ENCODE results near the gene GNB1.
A peak's percentile ranks its signal among the peaks of the same experiment; 100 is the strongest.
"Not testable (repeated sequence)": the region's sequence is repeated elsewhere in the genome, so short reads cannot be mapped to it uniquely, and the experiment has no call there.

Gene GNB1

GRCh38 chr1:1758692-1759455, 132.0 kb downstream of the GNB1 start:
- no peak for DNase-seq

- DNase-seq = no peak
Measured at GRCh38 chr1:1758059-1758621, 132.7 kb downstream of the GNB1 start.

DNA sequence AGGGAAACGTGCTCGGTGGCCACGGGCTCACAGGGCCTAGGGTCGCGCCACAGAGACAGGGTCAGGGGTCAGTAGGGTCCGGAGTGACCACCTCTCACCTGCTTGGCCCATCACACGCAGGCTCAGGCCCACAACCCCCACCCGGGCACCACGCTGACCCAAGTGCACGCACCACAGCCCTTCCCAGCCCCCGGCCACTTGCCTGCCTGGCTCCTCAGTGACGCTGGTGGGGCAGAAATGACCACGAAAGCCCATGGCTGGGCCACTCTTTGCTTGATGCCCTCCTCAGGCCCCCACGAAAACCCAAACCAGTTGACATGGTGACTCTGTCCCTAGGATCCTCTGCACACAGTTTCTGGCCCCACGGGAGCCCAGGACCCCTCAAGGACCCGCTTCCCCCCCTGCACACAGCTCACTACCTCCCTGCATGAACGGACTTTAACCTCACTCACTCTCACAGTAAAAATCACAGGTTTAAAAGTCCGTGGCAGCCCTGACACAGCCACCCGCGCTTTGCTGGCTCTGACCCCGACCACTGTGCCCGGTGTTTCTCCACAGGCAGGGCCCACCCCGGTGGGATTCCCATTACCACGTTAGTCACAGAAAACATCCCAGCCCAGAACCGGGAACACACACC, 133.3 kb downstream of the GNB1 start:
- no peak for DNase-seq

DNA sequence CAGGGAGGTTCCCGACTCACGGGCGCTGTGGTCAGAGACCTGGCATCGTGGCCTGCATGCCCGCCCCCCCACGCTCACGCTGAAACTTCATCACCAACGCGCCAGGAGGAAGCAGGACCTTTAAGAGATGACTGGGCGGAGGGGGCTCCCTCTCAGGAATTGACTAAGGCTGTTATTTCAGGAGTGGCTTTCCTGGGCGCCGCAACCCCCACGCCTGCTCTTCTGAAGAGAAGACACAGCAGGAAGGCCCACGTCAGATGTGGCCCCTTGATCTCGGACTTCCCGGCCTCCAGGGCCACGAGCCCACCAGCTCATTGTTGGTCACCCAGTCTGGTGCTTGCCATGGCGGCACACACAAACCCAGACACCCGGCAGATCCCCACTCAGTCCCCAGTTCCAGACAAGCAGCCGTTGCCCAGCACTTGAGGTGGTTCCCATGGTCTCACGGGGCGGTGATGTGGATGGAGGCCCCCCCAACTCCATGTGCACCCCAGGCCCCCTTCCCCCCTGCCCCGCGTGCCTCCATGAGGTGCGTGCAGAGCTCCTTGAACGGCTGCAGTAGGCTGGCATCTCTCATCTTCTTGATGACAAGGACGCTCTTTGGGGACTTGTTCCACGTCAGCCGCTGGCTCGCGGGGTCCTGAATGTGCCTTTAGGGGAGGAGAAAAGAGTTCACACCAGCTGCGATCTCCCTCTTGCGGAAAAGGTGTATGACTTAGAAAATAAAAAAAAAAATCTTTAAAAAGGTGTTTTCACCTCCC, 134.0 kb downstream of the GNB1 start:
- no peak for DNase-seq

GRCh38 chr1:1755852-1756251, 135.0 kb downstream of the GNB1 start:
- DNase-seq = no peak

DNA sequence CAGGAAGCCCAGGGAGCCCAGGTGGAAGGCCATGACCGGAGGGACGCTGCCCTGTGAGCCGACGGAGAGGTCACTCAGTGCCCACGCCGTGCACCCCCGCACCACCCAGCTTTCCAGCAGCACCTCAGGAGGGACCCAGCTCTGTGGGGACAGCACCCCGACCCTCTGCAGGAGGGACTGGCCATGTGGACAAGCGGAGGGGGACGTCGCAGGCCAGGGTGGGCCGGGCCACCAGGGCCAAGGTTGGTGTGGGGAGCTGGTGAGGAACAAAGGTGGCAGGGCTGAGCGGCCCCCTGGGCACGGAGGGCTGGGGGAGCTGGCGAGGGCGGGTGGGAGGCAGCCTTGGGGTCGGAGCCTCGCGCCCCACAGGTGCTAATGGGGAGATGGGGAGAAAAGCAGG, 135.5 kb downstream of the GNB1 start:
- no peak for DNase-seq

DNA sequence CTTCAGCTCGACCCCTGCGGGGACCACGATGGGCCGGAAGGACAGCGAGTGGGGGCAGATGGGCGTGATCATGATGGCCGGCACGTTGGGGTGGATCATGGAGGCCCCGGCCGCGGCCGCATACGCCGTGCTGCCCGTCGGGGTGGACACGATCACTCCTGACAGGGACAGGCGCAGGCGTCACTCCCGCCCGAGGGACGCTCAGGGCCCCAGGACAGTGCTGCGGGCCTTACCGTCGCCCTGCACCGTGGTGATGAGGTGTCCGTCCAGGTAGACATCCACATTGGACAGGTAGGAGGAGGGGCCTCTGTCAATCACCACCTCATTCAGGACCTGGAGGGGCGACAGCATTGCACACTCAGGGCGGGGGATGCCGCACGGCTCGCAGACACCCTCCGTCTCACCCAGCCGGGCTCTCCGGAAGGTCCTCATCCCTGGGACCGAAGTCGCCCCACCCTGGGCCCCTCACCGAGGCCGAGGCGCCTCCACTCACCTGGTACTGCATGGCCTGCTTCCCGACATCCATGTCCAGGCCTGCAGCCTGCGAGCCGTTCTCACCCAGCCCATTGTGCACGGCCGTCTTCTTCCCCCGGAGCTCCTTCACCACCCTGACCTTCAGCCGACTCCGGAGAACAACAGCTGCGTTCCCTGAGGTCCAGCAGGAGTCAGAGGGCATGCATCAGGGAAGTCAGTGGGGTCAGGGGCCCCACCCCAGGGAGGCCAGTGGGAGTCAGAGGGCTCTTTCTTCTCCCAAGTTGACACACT, 136.7 kb downstream of the GNB1 start:
- DNase-seq = no peak

- DNase-seq = no peak
Measured at GRCh38 chr1:1753607-1754005, 137.3 kb downstream of the GNB1 start.

DNA sequence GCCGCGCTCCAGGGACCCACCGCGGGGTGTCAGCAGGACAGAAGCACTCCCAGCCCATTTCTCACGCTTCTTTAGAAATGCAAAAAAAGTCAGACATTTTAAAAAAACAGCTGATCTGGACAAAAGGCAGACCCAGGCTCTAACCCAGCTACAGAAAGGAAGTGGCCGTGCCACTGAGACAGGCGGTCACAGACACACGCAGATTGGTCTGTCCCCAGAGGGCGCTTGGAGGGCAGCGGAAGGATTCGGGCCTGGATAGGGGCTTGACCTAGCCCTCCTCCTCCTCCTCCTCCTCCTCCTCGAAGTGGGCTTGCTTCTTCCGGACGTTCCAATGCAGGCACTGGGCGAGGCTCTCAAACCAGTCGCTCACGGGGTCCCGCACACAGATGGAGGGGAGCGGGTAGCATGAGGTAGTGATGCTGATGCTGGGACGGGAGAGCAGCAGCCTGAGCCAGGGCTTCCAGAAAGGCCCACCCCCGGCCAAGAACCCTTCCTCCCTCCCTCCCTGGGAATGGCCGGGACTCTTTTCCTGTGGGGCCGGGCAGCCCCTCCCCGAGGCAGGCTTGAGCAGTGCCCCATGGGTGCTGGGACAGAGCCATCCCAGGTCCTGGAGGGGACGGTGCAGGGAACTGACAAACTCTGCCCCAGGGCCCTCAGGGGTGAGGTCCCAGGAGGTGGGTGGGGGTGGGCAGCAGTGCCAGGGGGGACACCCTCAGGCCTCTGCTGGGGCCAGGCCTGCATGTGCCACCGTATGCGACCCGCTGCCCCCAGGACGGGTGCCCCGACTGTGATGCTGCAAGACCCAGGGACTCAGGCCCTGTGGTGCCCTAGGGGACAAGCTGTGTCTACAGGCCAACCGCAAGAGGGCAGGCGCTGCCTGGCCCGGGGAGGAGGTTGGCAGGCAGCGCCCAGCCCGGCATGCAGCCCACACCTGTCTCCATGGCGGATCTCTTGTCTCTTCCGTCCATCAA, 138.0 kb downstream of the GNB1 start:
- no peak for DNase-seq

DNA sequence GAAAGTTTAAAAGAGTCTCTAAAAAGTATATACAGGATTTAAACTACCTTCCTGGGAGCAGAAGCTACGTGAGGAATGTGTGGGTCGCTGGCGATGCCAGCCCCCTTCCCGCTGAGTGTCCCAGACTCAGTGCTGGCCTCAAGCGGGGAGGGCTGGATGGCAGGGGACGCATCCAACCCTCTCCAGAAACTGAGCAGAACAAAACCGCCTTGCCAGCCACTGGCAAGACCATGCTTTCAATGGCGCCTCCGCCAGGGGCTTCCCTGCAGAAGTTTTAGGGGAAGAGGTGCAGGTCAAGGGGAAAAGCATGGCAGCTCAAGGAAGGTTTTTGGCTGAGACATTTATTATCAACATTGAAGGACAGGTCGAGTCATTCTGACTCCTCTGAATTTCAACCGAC, 138.7 kb downstream of the GNB1 start:
- no peak for DNase-seq

DNA sequence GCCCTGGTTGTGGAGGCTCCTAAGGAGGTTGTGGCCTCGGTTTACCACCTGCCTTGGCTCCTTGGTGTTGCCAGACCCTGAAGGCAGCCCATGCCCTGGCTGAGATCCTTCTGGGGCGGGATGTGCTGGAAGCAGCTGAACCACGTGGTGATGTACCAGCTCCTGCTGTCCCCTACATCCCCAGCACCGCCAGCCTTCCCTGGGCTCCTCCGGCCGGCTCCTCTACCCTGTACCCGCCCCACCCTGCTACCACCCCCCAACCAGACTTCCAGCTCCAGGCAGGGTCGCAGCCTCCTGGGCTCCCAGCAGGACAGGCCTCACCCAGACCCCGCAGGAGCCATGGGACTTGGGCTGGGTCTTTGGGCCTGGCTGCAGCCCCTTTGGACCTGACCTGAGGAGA, 140.9 kb downstream of the GNB1 start:
- not testable (repeated sequence) for DNase-seq

DNA sequence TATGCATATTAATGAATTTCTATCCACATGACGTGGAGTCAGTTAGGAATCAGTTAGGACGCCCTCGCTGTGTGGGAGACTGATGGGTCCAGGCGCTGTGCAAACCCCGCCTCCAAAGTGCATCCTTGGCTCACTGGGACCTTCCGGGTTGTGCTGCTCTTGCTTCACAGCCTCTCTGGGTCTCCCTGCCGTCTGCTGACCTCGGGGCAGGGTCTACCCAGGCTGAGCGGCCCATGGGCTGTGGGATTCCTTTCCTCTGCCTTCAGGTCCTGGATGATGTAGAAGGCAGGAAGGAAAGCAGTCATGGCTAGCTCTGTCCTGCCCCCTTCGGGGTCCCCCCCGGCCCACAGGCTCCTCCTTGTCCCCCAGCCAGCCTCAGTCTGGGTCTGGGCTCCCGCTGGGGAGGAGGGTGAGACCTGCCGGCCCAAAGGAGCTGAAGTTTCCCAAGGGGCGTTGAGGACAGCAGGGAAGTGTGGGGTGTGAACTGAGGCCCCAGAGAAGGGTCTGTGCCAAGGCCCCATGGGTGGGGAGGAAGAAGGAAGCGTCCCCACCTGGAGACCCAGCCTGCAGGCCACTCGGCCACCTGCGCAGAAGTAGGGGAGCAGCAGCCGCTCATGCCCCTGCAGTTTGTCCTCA, 142.1 kb downstream of the GNB1 start:
- no peak for DNase-seq

- not testable (repeated sequence) for DNase-seq
Measured at GRCh38 chr1:1746566-1746909, 144.3 kb downstream of the GNB1 start.

- peak; percentile 89 for DNase-seq
Measured at GRCh38 chr1:1745651-1746565, 145.0 kb downstream of the GNB1 start.

- DNase-seq = not testable (repeated sequence)
Measured at GRCh38 chr1:1742529-1742928, 148.4 kb downstream of the GNB1 start.

GRCh38 chr1:1741013-1741412, 149.9 kb downstream of the GNB1 start:
- not testable (repeated sequence) for DNase-seq

DNA sequence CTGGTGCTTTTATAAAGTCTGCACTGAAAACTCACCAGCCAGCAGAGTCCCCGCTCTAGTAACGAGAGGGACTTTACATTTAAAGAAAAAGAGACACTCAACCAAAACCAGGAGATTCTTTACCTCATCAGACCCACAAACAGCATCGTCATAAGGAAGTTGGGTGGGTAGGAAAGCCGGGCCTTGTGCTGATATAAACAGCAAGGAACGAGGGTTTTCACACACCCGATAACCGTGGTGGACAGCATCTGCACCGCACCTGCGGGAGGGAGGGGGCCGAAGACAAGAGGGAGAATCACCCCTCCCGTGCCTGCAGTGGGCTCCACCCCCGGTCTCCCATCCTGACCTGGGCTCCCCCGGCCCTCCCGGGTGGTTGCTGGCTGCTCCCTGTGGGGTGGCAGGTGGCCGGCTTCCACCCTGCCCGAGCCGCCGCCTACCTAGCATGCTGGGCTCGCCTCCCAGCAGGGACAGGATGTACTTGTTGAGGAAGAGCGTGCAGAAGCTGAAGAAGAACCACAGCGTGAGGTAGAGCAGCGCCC, 152.0 kb downstream of the GNB1 start:
- not testable (repeated sequence) for DNase-seq

GRCh38 chr1:1737675-1738590, 153.0 kb downstream of the GNB1 start:
- not testable (repeated sequence) for DNase-seq
